GM12875 (cell line): ENCODE data around the gene SHROOM2.
A peak's percentile ranks its signal among the peaks of the same experiment; 100 is the strongest.

Source experiments
- H3K4me3 ChIP-seq: one replicate; pipeline ENCODE4 v1.5.1; 2011; ENCODE audit warnings: low read depth, low read length, control low read depth
- TF ChIP-seq, protein P1 (sequence below): IDR thresholded peaks from 2 replicates; pipeline ENCODE4 v1.5.1; 2011; ENCODE audit warnings: low read depth, mild to moderate bottlenecking, control low read depth, inconsistent platforms, low read length, moderate library complexity, borderline replicate concordance; ENCODE audit not compliant: insufficient read depth

The SHROOM2 gene

GRCh38 chrX:9884031-9884779, 98.0 kb downstream of the SHROOM2 start:
- TF ChIP-seq, protein P1, sequence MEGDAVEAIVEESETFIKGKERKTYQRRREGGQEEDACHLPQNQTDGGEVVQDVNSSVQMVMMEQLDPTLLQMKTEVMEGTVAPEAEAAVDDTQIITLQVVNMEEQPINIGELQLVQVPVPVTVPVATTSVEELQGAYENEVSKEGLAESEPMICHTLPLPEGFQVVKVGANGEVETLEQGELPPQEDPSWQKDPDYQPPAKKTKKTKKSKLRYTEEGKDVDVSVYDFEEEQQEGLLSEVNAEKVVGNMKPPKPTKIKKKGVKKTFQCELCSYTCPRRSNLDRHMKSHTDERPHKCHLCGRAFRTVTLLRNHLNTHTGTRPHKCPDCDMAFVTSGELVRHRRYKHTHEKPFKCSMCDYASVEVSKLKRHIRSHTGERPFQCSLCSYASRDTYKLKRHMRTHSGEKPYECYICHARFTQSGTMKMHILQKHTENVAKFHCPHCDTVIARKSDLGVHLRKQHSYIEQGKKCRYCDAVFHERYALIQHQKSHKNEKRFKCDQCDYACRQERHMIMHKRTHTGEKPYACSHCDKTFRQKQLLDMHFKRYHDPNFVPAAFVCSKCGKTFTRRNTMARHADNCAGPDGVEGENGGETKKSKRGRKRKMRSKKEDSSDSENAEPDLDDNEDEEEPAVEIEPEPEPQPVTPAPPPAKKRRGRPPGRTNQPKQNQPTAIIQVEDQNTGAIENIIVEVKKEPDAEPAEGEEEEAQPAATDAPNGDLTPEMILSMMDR, result no peak

GRCh38 chrX:9885150-9885549, 98.9 kb downstream of the SHROOM2 start:
- H3K4me3 ChIP-seq, result no peak overlapping the region
- TF ChIP-seq, protein P1, result peak; percentile 94

More at GRCh38 chrX:9884031-9884779, 98.0 kb downstream of the SHROOM2 start:
- no peak overlapping the region for H3K4me3 ChIP-seq

GRCh38 chrX:9887659-9888297, 101.5 kb downstream of the SHROOM2 start:
- H3K4me3 ChIP-seq, result no peak overlapping the region

GRCh38 chrX:9888953-9889470, 102.8 kb downstream of the SHROOM2 start:
- TF ChIP-seq, protein P1, result no peak
- H3K4me3 ChIP-seq, result no peak overlapping the region

More at GRCh38 chrX:9887659-9888297, 101.5 kb downstream of the SHROOM2 start:
- TF ChIP-seq, protein P1, result no peak

DNA sequence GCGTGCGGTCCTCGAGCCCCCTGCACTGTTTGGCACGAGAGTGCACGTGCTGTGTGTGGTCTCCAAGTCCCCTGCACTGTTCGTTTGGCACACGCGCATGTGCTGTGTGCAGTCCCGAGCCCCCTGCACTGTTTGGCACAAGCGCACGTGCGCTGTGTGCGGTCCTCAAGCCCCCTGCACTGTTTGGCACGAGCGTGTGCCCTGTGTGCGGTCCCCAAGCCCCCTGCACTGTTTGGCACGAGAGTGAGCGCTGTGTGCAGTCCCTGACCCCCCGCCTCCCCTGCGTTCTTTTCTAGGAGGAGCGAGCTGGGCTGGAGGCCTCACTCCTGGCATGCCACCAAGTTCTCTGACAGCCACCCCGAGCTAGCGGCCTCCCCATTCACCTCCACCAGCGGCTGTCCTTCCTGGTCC, 104.5 kb downstream of the SHROOM2 start:
- TF ChIP-seq, protein P1, result no peak

DNA sequence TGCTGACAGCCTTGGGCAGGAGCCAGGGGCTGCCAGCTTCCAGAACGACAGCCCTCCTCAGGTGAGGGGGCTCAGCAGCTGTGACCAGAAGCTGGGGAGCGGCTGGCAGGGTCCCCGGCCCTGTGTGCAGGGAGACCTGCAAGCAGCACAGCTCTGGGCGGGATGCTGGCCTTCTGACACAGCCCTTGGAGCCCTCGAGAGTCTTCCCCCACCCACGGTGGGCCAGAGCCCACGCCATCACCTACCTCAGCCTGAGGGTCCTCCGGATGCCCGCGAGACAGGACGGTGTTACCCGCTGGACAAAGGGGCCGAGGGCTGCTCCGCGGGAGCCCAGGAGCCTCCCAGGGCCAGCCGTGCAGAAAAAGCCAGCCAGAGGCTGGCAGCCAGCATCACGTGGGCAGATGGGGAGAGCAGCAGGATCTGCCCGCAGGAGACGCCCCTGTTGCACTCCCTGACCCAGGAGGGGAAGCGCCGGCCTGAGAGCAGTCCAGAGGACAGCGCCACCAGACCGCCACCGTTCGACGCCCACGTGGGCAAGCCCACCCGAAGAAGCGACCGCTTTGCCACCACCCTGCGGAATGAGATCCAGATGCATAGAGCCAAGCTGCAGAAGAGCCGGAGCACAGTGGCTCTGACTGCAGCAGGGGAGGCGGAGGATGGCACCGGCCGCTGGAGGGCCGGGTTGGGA, 109.1 kb downstream of the SHROOM2 start:
- TF ChIP-seq, protein P1, result no peak

More for the DNA sequence above, 104.5 kb downstream of the SHROOM2 start:
- H3K4me3 ChIP-seq, result no peak overlapping the region

DNA sequence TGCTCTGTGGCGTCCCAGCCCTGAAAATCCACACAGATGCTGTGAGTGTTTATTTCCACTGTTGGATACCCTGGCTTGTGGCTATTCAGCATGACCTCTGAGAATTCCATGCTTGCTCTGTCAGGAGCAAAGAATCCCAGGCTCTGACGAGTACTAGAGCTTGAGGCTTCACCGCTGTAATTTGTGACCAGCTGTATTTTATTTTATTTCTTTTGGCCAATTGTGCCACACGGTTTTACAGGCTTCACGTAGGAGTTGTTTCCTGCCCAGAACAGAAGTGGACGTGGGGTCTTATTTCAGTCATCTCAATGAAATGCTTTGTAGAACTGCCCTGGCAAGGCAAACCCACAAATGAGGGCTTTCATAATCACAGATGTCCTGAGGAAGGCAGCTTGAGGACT, 111.5 kb downstream of the SHROOM2 start:
- TF ChIP-seq, protein P1, result no peak
- no peak overlapping the region for H3K4me3 ChIP-seq

More for the DNA sequence above, 109.1 kb downstream of the SHROOM2 start:
- no peak overlapping the region for H3K4me3 ChIP-seq
